HCT116 (cell line): ENCODE data around the gene NHERF2.

Experiments
- CEBPB ChIP-seq: IDR thresholded peaks from 2 replicates; pipeline ENCODE4 v1.6.1; 2012; ENCODE audit warnings: low read depth
- EZH2phosphoT487 ChIP-seq: fragments of 200-600 bp; IDR thresholded peaks from 2 replicates; pipeline ENCODE4 v1.6.1; 2018; ENCODE audit warnings: antibody characterized with exemption, borderline replicate concordance
- JUND ChIP-seq: IDR thresholded peaks from 2 replicates; pipeline ENCODE4 v1.6.1; 2012
- POLR2A ChIP-seq: IDR thresholded peaks from 2 replicates; pipeline ENCODE4 v1.7.0; 2011; ENCODE audit warnings: borderline replicate concordance; ENCODE audit not compliant: insufficient read depth, insufficient read length; ENCODE audit errors: extremely low read depth
- RAD21 ChIP-seq: IDR thresholded peaks from 2 replicates; pipeline ENCODE4 v1.6.1; 2012; ENCODE audit warnings: low read depth, mild to moderate bottlenecking
- SIN3A ChIP-seq: IDR thresholded peaks from 2 replicates; pipeline ENCODE4 v1.6.1; 2012; ENCODE audit warnings: low read depth
- YY1 ChIP-seq: IDR thresholded peaks from 2 replicates; pipeline ENCODE4 v1.6.1; 2011; ENCODE audit warnings: low read length, low read depth, moderate library complexity, mild to moderate bottlenecking; ENCODE audit not compliant: insufficient replicate concordance; ENCODE audit errors: extremely low read depth
- TF ChIP-seq, protein P1 (sequence below), 3 experiments: fragments of 200-600 bp in 1 of 3; sonication (generic) in 1 of 3; IDR thresholded peaks in 2 of 3; conservative IDR thresholded peaks in 1 of 3; 2 replicates each; pipeline ENCODE4 v1.5.1; 2012 to 2017; ENCODE audit warnings: low read depth in 2 of 3, low read length in 2 of 3, antibody characterized with exemption in 1 of 3, borderline replicate concordance in 1 of 3, control low read depth in 1 of 3, mild to moderate bottlenecking in 1 of 3, mixed read lengths in 1 of 3, mixed run types in 1 of 3, moderate library complexity in 1 of 3; ENCODE audit not compliant: insufficient read depth in 1 of 3
- TF ChIP-seq, protein P2 (sequence below): IDR thresholded peaks from 2 replicates; pipeline ENCODE4 v1.6.1; 2012; ENCODE audit warnings: low read depth

DNA sequence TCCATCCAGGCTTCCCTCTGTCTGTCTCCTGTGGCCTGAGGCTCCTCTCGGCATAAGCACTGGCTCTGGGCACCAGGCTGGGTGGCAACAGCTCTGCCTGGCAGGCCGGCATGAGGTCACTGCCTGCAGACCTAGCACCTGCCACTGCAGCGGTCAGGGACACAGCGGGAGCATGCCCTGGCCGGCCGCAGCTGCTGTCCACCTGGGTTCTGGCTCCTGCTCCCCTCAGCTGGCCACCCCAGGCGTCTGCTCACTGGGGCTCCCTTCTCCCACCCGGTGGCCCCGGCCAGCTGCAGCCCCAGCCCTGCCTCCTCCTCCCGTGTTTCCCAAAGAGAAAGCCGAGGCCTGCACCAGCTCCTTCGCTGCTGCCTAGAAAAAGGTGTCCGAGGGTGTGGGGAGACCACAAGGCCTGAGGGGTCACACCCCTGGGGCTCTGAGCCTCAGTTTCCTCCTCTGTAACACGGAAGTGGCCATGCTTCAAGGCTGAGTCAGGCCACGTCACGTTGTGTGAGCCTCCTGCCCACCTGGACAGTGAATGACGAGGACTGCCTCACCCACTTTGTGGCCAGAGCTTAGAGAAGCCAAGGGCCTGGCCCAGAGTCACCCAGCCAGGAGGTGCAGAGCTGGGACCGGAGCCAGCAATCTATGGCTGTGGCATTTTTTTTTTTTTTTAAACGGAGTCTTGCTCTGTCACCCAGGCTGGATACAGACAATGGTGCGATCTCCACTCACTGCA is 14.3 kb downstream of the NHERF2 start:
- TF ChIP-seq, protein P1, sequence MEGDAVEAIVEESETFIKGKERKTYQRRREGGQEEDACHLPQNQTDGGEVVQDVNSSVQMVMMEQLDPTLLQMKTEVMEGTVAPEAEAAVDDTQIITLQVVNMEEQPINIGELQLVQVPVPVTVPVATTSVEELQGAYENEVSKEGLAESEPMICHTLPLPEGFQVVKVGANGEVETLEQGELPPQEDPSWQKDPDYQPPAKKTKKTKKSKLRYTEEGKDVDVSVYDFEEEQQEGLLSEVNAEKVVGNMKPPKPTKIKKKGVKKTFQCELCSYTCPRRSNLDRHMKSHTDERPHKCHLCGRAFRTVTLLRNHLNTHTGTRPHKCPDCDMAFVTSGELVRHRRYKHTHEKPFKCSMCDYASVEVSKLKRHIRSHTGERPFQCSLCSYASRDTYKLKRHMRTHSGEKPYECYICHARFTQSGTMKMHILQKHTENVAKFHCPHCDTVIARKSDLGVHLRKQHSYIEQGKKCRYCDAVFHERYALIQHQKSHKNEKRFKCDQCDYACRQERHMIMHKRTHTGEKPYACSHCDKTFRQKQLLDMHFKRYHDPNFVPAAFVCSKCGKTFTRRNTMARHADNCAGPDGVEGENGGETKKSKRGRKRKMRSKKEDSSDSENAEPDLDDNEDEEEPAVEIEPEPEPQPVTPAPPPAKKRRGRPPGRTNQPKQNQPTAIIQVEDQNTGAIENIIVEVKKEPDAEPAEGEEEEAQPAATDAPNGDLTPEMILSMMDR (IDR thresholded peaks at IDR 0.05 in 2 of 3, conservative IDR thresholded peaks at IDR 0.05 in 1 of 3; ENCODE audit: borderline replicate concordance in 1 of 3, insufficient read depth in 1 of 3, low read depth in 2 of 3, low read length in 2 of 3) = no peak
- TF ChIP-seq, protein P2, sequence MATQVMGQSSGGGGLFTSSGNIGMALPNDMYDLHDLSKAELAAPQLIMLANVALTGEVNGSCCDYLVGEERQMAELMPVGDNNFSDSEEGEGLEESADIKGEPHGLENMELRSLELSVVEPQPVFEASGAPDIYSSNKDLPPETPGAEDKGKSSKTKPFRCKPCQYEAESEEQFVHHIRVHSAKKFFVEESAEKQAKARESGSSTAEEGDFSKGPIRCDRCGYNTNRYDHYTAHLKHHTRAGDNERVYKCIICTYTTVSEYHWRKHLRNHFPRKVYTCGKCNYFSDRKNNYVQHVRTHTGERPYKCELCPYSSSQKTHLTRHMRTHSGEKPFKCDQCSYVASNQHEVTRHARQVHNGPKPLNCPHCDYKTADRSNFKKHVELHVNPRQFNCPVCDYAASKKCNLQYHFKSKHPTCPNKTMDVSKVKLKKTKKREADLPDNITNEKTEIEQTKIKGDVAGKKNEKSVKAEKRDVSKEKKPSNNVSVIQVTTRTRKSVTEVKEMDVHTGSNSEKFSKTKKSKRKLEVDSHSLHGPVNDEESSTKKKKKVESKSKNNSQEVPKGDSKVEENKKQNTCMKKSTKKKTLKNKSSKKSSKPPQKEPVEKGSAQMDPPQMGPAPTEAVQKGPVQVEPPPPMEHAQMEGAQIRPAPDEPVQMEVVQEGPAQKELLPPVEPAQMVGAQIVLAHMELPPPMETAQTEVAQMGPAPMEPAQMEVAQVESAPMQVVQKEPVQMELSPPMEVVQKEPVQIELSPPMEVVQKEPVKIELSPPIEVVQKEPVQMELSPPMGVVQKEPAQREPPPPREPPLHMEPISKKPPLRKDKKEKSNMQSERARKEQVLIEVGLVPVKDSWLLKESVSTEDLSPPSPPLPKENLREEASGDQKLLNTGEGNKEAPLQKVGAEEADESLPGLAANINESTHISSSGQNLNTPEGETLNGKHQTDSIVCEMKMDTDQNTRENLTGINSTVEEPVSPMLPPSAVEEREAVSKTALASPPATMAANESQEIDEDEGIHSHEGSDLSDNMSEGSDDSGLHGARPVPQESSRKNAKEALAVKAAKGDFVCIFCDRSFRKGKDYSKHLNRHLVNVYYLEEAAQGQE = no peak
- TF ChIP-seq JUND (no peak; the same call in 1 of the 2 replicates), SIN3A (no peak), POLR2A (no peak), YY1 (no peak), EZH2phosphoT487 (no peak), CEBPB (no peak), RAD21 (no peak)
